Brain microvascular endothelial cell (primary cell): ENCODE results near the gene HACE1.
"Not testable (repeated sequence)": the region's sequence is repeated elsewhere in the genome, so short reads cannot be mapped to it uniquely, and the experiment has no call there.

Experiments
- DNase-seq: peaks from one replicate; pipeline ENCODE4 v3.0.0-alpha.2; 2020
- H3K27ac ChIP-seq: fragments of 250-450 bp; sonication (Bioruptor Pico); 2 replicates; pipeline ENCODE4 v1.5.1; 2020; ENCODE audit warnings: mild to moderate bottlenecking, moderate library complexity
- H3K27me3 ChIP-seq: fragments of 250-450 bp; sonication (Bioruptor Pico); replicated peaks from 2 replicates; pipeline ENCODE4 v1.5.1; 2020; ENCODE audit warnings: mild to moderate bottlenecking
- H3K36me3 ChIP-seq: fragments of 250-450 bp; sonication (Bioruptor Pico); replicated peaks from 2 replicates; pipeline ENCODE4 v1.5.1; 2020; ENCODE audit warnings: mild to moderate bottlenecking
- H3K4me3 ChIP-seq: 2 replicates; pipeline ENCODE4 v1.5.1; 2011; ENCODE audit warnings: low read depth, mild to moderate bottlenecking, control low read depth, low read length, moderate library complexity
- CTCF ChIP-seq: IDR thresholded peaks from 2 replicates; pipeline ENCODE4 v1.5.1; 2011; ENCODE audit warnings: low read depth, mild to moderate bottlenecking, moderate library complexity, low read length, control low read depth, inconsistent platforms; ENCODE audit errors: missing control alignments
- in situ Hi-C: cut with HindIII; loops from 2 replicates; pipeline ENCODE4 v1.10.0; 2017; ENCODE audit warnings: low sequenced_read_pairs, low pct_ligation_motif_present

HACE1 gene

GRCh38 chr6:104768906-104769305, 90.8 kb downstream of the HACE1 start:
- Histone ChIP-seq H3K27me3 (no peaks in the 10 kb centered on the region), H3K36me3 (no peaks in the 10 kb centered on the region), H3K4me3 (no peak overlapping the region), H3K27ac (no peak overlapping the region)
- TF ChIP-seq CTCF = no peak
- in situ Hi-C loops = no loop called here
- no peak for DNase-seq

- H3K4me3 ChIP-seq = no peak overlapping the region
- no peak overlapping the region for H3K27ac ChIP-seq
- no peaks in the 10 kb centered on the region for H3K27me3 ChIP-seq
- no peaks in the 10 kb centered on the region for H3K36me3 ChIP-seq
- no peak for DNase-seq
- in situ Hi-C loops = no loop called here
- TF ChIP-seq CTCF = no peak
These were observed 93.1 kb downstream of the HACE1 start for GRCh38 chr6:104766595-104766994.

- Histone ChIP-seq H3K4me3 (no peak overlapping the region), H3K27me3 (no peaks in the 10 kb centered on the region), H3K36me3 (no peaks in the 10 kb centered on the region), H3K27ac (no peak overlapping the region)
- in situ Hi-C loops = no loop called here
- DNase-seq = no peak
- no peak for TF ChIP-seq CTCF
These were observed 104.8 kb downstream of the HACE1 start for GRCh38 chr6:104754788-104755409.

- in situ Hi-C loops = no loop called here
- DNase-seq = no peak
- Histone ChIP-seq H3K27me3 (no peaks in the 10 kb centered on the region), H3K36me3 (no peaks in the 10 kb centered on the region), H3K27ac (no peak overlapping the region), H3K4me3 (no peak overlapping the region)
- TF ChIP-seq CTCF = no peak
These were observed 106.5 kb downstream of the HACE1 start for GRCh38 chr6:104753251-104753650.

GRCh38 chr6:104750449-104750848, 109.3 kb downstream of the HACE1 start:
- Histone ChIP-seq H3K4me3 (no peak overlapping the region), H3K27ac (no peak overlapping the region), H3K27me3 (no peaks in the 10 kb centered on the region), H3K36me3 (no peaks in the 10 kb centered on the region)
- no peak for DNase-seq
- in situ Hi-C loops = no loop called here
- no peak for TF ChIP-seq CTCF

- H3K4me3 ChIP-seq, H3K36me3 ChIP-seq, H3K27ac ChIP-seq, DNase-seq, H3K27me3 ChIP-seq, in situ Hi-C loops: not testable (repeated sequence)
These were observed 120.6 kb downstream of the HACE1 start for GRCh38 chr6:104739124-104739523.

GRCh38 chr6:104737567-104737966, 122.2 kb downstream of the HACE1 start:
- H3K27me3 ChIP-seq, in situ Hi-C loops, DNase-seq, H3K4me3 ChIP-seq, H3K27ac ChIP-seq, H3K36me3 ChIP-seq: not testable (repeated sequence)
